ENCODE results near the gene ADARB2. TPM values are rescaled to one million over a fixed set of nuclear protein-coding genes. Genes with fewer than 3 reads are reported as not detected.

Gene ADARB2
- total RNA-seq, 4 donors from 2014 or later = 1.3 to 5.4 (median 1.8) TPM

DNA sequence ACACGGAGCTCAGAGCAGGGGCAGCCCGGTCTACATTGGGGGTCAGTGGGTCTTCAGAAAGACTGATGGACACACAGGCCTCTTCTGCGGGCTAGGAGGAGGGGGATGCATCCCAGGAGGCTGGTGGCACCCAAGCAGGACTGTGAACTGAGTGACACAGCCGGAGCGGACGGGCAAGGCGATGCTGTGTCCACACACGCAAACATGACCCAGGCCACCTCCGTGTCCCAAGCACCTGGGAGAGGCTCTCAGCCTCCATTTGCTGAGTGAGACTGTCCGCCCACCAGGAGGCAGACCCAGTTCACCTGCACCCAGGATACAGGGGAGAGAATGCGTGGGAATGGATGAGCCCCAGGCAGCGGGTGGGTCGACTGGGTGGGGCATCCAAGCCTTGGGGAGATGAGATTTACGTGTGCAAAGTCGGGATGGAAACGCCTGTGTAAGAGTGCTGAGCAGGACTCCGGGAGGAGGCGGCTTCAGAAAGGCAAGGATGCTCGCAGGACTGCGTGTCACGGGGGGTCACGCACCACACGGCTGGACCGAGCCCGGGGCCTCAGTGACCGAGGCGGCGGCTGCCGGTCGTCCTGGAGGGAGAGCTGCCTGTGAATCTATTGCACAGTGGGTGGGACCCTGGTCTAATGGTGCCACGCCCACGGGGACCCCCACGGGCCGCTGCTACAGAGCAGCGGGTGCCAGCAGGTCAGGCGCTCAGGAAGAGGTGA is 262.8 kb downstream of the ADARB2 start:
- 56 to 73% methylated on average over 6 to 22 of the region's 36 CpGs for WGBS, 2 donors (ENCODE audit: low coverage in 1 of 2)
- H3K27ac ChIP-seq = no peak overlapping the region
- TF ChIP-seq POLR2AphosphoS5 (IDR thresholded peaks at IDR 0.05) (no peak), POLR2A (IDR thresholded peaks at IDR 0.05) (no peak), EP300 (IDR thresholded peaks at IDR 0.05) (no peak)
- H3K4me3 ChIP-seq = no peak overlapping the region
- ATAC-seq = no peak
- H3K9me3 ChIP-seq = no peaks in the 10 kb centered on the region
- H3K4me1 ChIP-seq = no peaks in the 10 kb centered on the region
- no peaks in the 10 kb centered on the region for H3K36me3 ChIP-seq
- H3K27me3 ChIP-seq = peaks cover 64% of the 10 kb centered on the region

DNA sequence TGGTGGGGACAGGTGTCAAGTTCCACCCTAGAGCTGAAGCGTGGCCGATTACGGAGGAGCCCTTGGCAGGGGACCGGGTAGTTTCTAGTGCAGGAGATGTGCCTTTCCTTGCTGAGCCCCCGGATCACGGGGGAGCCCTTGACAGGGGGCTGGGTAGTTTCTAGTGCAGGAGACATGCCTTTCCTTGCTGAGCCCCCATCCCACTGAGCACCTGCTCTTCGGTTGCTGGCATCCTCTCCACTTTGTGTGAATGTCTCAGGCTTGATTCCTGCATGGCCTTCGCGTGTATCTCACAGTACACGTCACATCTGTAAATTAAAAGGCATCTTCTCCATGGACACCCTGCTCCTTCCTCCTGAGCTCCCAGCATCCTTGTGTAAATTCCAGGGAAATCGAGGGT is 263.5 kb downstream of the ADARB2 start:
- Histone ChIP-seq H3K9me3 (no peaks in the 10 kb centered on the region), H3K36me3 (no peaks in the 10 kb centered on the region), H3K27me3 (peaks cover 61% of the 10 kb centered on the region), H3K27ac (no peak overlapping the region), H3K4me1 (no peaks in the 10 kb centered on the region), H3K4me3 (no peak overlapping the region)
- WGBS, 2 donors (ENCODE audit: low coverage in 1 of 2) = 74 to 81% methylated on average over 3 to 8 of the region's 11 CpGs
- TF ChIP-seq EP300 (IDR thresholded peaks at IDR 0.05) = no peak
- ATAC-seq = no peak

DNA sequence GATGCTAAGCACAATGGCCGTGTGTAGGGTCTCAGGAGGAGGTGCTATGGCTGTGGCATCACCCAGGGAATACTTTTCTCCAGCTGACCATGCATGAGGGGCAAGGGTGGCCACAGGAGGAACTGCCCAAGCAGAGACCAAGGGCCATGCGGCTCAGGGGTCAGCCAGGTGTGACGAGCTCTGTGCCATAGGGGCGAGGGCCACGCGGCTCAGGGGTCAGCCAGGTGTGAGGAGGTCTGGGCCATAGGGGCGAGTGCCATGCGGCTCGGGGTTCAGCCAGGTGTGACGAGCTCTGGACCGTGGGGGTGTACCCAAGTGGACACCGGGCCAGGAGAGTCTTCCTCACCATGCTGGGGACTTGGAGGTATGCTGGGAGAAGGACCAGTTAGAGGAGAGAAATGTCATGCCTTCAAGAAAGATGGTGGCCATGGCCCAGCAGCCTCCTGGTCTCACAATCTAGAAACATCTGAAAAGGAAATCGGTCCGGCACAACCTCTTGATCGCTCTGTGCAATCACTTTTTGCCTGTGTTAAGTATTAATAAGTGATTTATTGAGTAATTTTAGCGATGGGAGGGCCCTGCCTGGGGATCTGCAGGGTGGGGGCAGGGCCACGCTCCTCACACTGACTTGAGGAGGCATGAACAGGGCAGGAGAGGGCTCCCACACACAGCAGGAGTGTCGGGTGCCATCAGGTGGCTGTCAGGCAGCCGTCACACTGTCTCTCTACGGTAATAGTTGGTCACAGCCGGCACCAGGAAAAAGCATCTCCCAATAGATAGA is 265.0 kb downstream of the ADARB2 start:
- no peak for ATAC-seq
- 85 to 95% methylated on average over 12 of the region's 21 CpGs for WGBS, 2 donors (ENCODE audit: low coverage in 1 of 2)
- Histone ChIP-seq H3K4me1 (no peaks in the 10 kb centered on the region), H3K27me3 (peaks cover 57% of the 10 kb centered on the region), H3K36me3 (no peaks in the 10 kb centered on the region), H3K27ac (no peak overlapping the region), H3K9me3 (no peaks in the 10 kb centered on the region), H3K4me3 (no peak overlapping the region)
- no peak for TF ChIP-seq POLR2A (IDR thresholded peaks at IDR 0.05)

DNA sequence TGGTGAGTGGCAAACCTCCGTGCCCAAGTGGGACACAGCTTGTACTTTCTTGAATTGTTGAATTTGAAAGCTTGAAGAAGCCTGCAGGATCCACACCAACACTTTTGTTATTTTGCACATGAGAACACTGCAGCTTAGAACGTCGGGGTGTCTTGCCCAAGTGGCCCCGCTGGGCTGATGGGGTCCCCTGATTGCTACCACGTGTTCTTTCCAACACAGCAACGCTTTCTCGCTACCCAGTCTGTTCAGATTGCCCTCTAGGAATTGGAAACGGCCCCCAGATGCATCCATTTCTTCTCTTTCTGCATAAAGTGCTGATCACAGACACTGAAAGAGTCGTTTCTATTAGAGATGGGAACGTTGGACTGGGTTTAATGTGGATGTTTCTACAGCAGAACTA is 268.5 kb downstream of the ADARB2 start:
- Histone ChIP-seq H3K36me3 (no peaks in the 10 kb centered on the region), H3K27me3 (peaks cover 56% of the 10 kb centered on the region), H3K27ac (no peak overlapping the region), H3K4me3 (no peak overlapping the region), H3K9me3 (no peaks in the 10 kb centered on the region), H3K4me1 (no peaks in the 10 kb centered on the region)
- ATAC-seq = no peak
- 40 to 52% methylated on average over 1 to 8 of the region's 10 CpGs for WGBS, 2 donors (ENCODE audit: low coverage in 1 of 2)
- TF ChIP-seq POLR2A (IDR thresholded peaks at IDR 0.05) = no peak
- no peak for TF ChIP-seq POLR2AphosphoS5 (IDR thresholded peaks at IDR 0.05)
- TF ChIP-seq EP300 (IDR thresholded peaks at IDR 0.05) = no peak
- TF ChIP-seq, protein P1, sequence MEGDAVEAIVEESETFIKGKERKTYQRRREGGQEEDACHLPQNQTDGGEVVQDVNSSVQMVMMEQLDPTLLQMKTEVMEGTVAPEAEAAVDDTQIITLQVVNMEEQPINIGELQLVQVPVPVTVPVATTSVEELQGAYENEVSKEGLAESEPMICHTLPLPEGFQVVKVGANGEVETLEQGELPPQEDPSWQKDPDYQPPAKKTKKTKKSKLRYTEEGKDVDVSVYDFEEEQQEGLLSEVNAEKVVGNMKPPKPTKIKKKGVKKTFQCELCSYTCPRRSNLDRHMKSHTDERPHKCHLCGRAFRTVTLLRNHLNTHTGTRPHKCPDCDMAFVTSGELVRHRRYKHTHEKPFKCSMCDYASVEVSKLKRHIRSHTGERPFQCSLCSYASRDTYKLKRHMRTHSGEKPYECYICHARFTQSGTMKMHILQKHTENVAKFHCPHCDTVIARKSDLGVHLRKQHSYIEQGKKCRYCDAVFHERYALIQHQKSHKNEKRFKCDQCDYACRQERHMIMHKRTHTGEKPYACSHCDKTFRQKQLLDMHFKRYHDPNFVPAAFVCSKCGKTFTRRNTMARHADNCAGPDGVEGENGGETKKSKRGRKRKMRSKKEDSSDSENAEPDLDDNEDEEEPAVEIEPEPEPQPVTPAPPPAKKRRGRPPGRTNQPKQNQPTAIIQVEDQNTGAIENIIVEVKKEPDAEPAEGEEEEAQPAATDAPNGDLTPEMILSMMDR (IDR thresholded peaks at IDR 0.05) = no peak

DNA sequence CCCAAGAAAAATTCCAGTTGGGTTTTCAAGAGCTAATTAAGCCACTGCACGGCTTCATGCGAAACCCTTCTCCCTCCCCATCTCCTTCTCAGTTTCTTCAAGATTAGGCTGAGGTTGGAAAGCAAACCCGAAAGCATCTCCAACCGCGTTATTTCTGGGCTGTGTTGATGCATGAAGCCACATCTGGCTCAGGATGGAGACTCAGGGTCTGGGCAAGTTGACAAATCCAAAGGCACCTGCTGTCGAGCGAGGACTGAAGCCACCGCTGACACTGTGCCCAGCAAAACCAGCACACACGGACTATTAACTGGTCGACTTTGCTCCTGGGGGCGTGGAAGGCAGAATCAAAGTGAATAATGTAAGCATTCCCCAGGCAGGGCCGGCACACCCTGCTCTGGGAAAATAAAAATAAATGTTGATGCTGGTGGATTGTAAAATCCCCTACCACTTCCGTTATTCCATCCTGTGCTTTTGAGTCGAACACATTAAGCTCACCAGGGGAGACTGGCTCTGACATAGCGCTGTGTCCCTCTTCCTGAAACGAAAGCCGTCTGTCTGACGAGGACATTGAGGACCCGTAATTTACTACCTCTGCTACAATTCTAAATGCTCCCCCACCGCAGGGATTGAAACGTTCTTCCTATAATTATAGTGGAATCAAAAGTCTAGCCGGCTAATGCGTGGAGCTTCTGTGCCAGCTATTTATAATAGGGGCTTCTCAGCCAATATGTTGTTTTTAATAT is 269.8 kb downstream of the ADARB2 start:
- H3K27me3 ChIP-seq = peaks cover 59% of the 10 kb centered on the region
- H3K27ac ChIP-seq = no peak overlapping the region
- H3K4me1 ChIP-seq = no peaks in the 10 kb centered on the region
- ATAC-seq = no peak
- WGBS, 2 donors (ENCODE audit: low coverage in 1 of 2) = 66 to 70% methylated on average over 11 to 23 of the region's 23 CpGs
- TF ChIP-seq EP300 (IDR thresholded peaks at IDR 0.05) = no peak
- TF ChIP-seq POLR2AphosphoS5 (IDR thresholded peaks at IDR 0.05) = no peak
- no peak for TF ChIP-seq POLR2A (IDR thresholded peaks at IDR 0.05)
- TF ChIP-seq, protein P1 (IDR thresholded peaks at IDR 0.05) = no peak
- no peaks in the 10 kb centered on the region for H3K36me3 ChIP-seq
- H3K9me3 ChIP-seq = no peaks in the 10 kb centered on the region
- H3K4me3 ChIP-seq = no peak overlapping the region

DNA sequence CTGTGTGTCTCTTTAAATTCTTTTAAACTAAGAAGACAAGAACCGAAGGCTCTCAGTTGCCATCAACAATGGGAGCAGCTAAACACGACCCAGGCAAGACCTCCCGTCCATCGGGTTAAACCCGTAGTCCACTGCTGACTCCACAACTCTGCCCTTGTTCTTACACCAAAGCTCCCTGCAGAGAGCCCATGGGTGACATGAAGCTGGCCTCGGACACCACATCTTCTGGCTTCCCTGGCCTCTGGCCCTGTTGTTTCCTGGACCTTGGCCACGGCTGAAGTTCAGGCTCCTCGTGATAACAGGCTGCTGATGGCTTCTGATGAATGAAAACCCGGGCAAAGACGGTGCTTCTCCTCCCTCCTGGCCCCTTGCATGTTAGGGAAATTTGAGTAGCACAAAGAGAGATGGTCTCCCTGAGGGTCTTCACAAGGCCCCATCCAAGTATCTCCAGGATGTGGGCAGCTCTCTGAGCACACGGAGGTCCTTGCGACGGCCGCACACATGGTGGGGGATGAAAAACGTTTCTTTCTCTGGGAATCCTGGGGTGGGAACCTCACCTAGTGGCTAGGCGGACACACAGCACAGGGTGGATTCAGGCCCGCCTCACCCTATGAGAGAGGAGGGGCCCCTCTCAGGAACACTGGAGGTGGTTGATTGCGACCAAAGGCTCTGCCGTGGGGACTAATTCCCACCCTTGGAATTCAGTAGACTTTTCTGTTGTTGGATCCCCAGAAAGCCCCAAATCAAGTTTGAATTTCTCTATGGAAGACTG is 271.1 kb downstream of the ADARB2 start:
- 31 to 67% methylated on average over 8 to 10 of the region's 19 CpGs for WGBS, 2 donors (ENCODE audit: low coverage in 1 of 2)

More for the DNA sequence above, 271.1 kb downstream of the ADARB2 start:
- peaks cover 49% of the 10 kb centered on the region for H3K27me3 ChIP-seq
- no peaks in the 10 kb centered on the region for H3K36me3 ChIP-seq
- no peaks in the 10 kb centered on the region for H3K4me1 ChIP-seq
- no peak overlapping the region for H3K27ac ChIP-seq
- no peaks in the 10 kb centered on the region for H3K9me3 ChIP-seq
- no peak for ATAC-seq
- TF ChIP-seq EP300 (IDR thresholded peaks at IDR 0.05) (no peak), POLR2A (IDR thresholded peaks at IDR 0.05) (no peak), POLR2AphosphoS5 (IDR thresholded peaks at IDR 0.05) (no peak)
- TF ChIP-seq, protein P1 (IDR thresholded peaks at IDR 0.05) = no peak
- no peak overlapping the region for H3K4me3 ChIP-seq
